Activated CD4-positive, alpha-beta T cell treated with anti-CD3 and anti-CD28 coated beads for 4 hours (primary cell): ENCODE measurements around the gene ADPRS.

Source experiments
- DNase-seq, 2 donors: peaks; one replicate each; pipeline ENCODE4 v3.0.0-alpha.2; 2020

Gene ADPRS

GRCh38 chr1:36088265-36088576, 471 bp upstream of the ADPRS start:
- no peak for DNase-seq

GRCh38 chr1:36089393-36090121, 865 bp downstream of the ADPRS start:
- no peak for DNase-seq

- no peak for DNase-seq
Measured at GRCh38 chr1:36091141-36091540, 2.4 kb downstream of the ADPRS start.

- no peak for DNase-seq
Measured at GRCh38 chr1:36091698-36092097, 3.0 kb downstream of the ADPRS start.

GRCh38 chr1:36092166-36092797, 3.6 kb downstream of the ADPRS start:
- DNase-seq, result no peak

- no peak for DNase-seq
Measured at GRCh38 chr1:36092798-36093185, 4.1 kb downstream of the ADPRS start.

GRCh38 chr1:36093226-36093625, 4.5 kb downstream of the ADPRS start:
- no peak for DNase-seq

- DNase-seq, result no peak
Measured at GRCh38 chr1:36093929-36094328, 5.2 kb downstream of the ADPRS start.

GRCh38 chr1:36094621-36095061, 5.9 kb downstream of the ADPRS start:
- DNase-seq, result no peak

GRCh38 chr1:36095760-36096405, 7.2 kb downstream of the ADPRS start:
- no peak for DNase-seq

GRCh38 chr1:36096500-36097432, 8.1 kb downstream of the ADPRS start:
- no peak for DNase-seq

GRCh38 chr1:36097693-36098585, 9.2 kb downstream of the ADPRS start:
- DNase-seq, result no peak

GRCh38 chr1:36098650-36099365, 10.1 kb downstream of the ADPRS start:
- no peak for DNase-seq

GRCh38 chr1:36099681-36100341, 11.1 kb downstream of the ADPRS start:
- peak; percentile 71 to 78 for DNase-seq

GRCh38 chr1:36100376-36100775, 11.7 kb downstream of the ADPRS start:
- DNase-seq, result no peak

GRCh38 chr1:36101546-36101945, 12.9 kb downstream of the ADPRS start:
- no peak for DNase-seq

- no peak for DNase-seq
Measured at GRCh38 chr1:36106269-36106668, 17.6 kb downstream of the ADPRS start.

- DNase-seq, result no peak
Measured at GRCh38 chr1:36107394-36107793, 18.7 kb downstream of the ADPRS start.

GRCh38 chr1:36108314-36108713, 19.6 kb downstream of the ADPRS start:
- DNase-seq, result no peak

GRCh38 chr1:36109041-36109679, 20.5 kb downstream of the ADPRS start:
- DNase-seq, result no peak
